Measurements from ENCODE around the gene CLDN6. TPM values are rescaled to one million over a fixed set of nuclear protein-coding genes. Genes with fewer than 3 reads are reported as not detected.

CLDN6 gene
- total and polyA plus RNA-seq, 3 donors from 2014 or later, result 0.55 to 0.74 (median 0.70) TPM

GRCh38 chr16:3013998-3014690 is 3.8 kb downstream of the CLDN6 start:
- intact Hi-C loops (cut with DNase I; ENCODE audit: low total_unique reads), result no loop called here
- Histone ChIP-seq H3K4me3 (no peak overlapping the region), H3K9me3 (no peaks in the 10 kb centered on the region), H3K27me3 (no peaks in the 10 kb centered on the region), H3K4me1 (no peaks in the 10 kb centered on the region), H3K36me3 (ENCODE audit: low read depth, missing control alignments) (no peaks in the 10 kb centered on the region), H3K27ac (no peak overlapping the region)
- TF ChIP-seq CTCF (IDR thresholded peaks at IDR 0.05) (no peak), POLR2A (IDR thresholded peaks at IDR 0.05) (no peak)
- no peak for DNase-seq
- WGBS, 2 donors, result 50 to 57% methylated on average over 9 to 12 of the region's 12 CpGs

GRCh38 chr16:3013491-3013951 is 4.5 kb downstream of the CLDN6 start:
- H3K9me3 ChIP-seq, result no peaks in the 10 kb centered on the region
- WGBS, 2 donors, result 61 to 66% methylated on average over 9 to 19 of the region's 27 CpGs
- no peaks in the 10 kb centered on the region for H3K36me3 ChIP-seq (ENCODE audit: low read depth, missing control alignments)
- no peaks in the 10 kb centered on the region for H3K4me1 ChIP-seq
- H3K27me3 ChIP-seq, result no peaks in the 10 kb centered on the region
- no peak overlapping the region for H3K27ac ChIP-seq
- no peak overlapping the region for H3K4me3 ChIP-seq
- DNase-seq, result no peak
- TF ChIP-seq CTCF (IDR thresholded peaks at IDR 0.05), result no peak
- no peak for TF ChIP-seq POLR2A (IDR thresholded peaks at IDR 0.05)
- intact Hi-C loops (cut with DNase I; ENCODE audit: low total_unique reads), result no loop called here

GRCh38 chr16:3012828-3013420 is 5.1 kb downstream of the CLDN6 start, which contains the start of gene CLDN9:
CLDN9 (plus strand) TSS chr16:3012923; CDS start chr16:3013363, 440 bp downstream.
- intact Hi-C loops (cut with DNase I; ENCODE audit: low total_unique reads), result no loop called here
- Histone ChIP-seq H3K27ac (no peak within 1 kb of the TSS), H3K4me1 (no peaks in the 10 kb centered on the region), H3K9me3 (no peaks in the 10 kb centered on the region), H3K4me3 (no peak within 1 kb of the TSS), H3K27me3 (no peaks in the 10 kb centered on the region), H3K36me3 (ENCODE audit: low read depth, missing control alignments) (no peaks in the 10 kb centered on the region)
- TF ChIP-seq POLR2A (IDR thresholded peaks at IDR 0.05) (no peak), CTCF (IDR thresholded peaks at IDR 0.05) (no peak)
- 48 to 57% methylated on average over 6 to 20 of the region's 27 CpGs for WGBS, 2 donors
- DNase-seq, result no peak

GRCh38 chr16:3012246-3012645 is 5.7 kb downstream of the CLDN6 start:
- intact Hi-C loops (cut with DNase I; ENCODE audit: low total_unique reads), result no loop called here
- H3K4me1 ChIP-seq, result no peaks in the 10 kb centered on the region
- no peak for DNase-seq
- H3K4me3 ChIP-seq, result no peak overlapping the region
- no peaks in the 10 kb centered on the region for H3K27me3 ChIP-seq
- TF ChIP-seq POLR2A (IDR thresholded peaks at IDR 0.05) (no peak), CTCF (IDR thresholded peaks at IDR 0.05) (no peak)
- 28 to 34% methylated on average over 18 to 19 of the region's 19 CpGs for WGBS, 2 donors
- H3K36me3 ChIP-seq (ENCODE audit: low read depth, missing control alignments), result no peaks in the 10 kb centered on the region
- H3K27ac ChIP-seq, result no peak overlapping the region
- no peaks in the 10 kb centered on the region for H3K9me3 ChIP-seq

Data from testis (tissue), 3 donors.